Measurements from ENCODE around the gene MUC5AC. TPM values are rescaled to one million over a fixed set of nuclear protein-coding genes. Genes with fewer than 3 reads are reported as not detected.

MUC5AC gene
- total RNA-seq, 4 donors from 2014 or later: under 0.01 TPM; not detected in 1

DNA sequence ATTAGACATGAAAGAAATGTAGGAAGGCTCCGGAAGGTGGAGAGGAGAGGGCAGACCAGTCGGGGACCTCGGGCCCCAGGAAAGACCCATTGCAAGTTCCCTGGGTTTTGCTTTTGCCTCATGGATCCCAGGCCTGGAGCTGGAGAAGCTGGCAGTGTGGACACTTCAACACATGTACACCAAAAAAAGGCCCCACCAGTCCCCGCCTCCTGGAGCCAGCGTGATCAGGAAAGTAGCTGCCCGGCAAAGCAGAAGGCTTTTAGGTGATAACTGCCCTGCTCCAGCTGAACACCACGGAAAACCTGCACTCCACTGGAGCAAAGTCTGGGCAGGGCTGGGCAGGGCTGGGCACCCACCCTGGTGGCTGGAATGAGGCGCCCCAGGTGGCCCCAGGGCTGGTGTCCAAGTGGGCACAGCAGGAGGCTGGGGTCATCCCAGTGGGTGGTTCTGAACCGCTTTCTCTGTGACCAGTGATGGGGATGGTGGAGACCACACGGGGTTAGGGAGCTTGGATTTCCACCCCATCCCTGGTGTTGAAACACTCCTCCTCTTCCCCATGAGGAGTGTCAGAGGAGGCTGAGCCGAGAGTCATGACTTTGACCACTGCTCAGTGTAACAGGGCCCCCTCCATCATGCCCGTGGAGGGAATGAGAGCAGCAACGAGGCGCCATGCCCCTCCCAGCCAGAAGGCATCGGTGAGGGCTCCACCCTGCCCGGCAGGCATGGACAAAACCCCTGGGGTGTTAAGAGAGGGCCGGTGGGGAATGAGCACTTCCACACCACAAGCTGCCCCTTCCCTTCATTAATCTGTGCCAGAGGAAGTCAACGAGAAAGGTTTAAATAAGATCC lies 16.9 kb upstream of the MUC5AC start:
- no peak for DNase-seq (ENCODE audit: extremely low spot score)
- no peaks in the 10 kb centered on the region for H3K36me3 ChIP-seq
- intact Hi-C loops (cut with DNase I): no loop called here
- H3K27me3 ChIP-seq: peaks cover 0 to 32% (median 0%) of the 10 kb centered on the region in 4 donors
- TF ChIP-seq POLR2AphosphoS5 (IDR thresholded peaks at IDR 0.05): no peak
- no peak for TF ChIP-seq POLR2A (IDR thresholded peaks at IDR 0.05; ENCODE audit: low read depth)
- no peak for TF ChIP-seq EP300 (IDR thresholded peaks at IDR 0.05)
- TF ChIP-seq, protein P1, sequence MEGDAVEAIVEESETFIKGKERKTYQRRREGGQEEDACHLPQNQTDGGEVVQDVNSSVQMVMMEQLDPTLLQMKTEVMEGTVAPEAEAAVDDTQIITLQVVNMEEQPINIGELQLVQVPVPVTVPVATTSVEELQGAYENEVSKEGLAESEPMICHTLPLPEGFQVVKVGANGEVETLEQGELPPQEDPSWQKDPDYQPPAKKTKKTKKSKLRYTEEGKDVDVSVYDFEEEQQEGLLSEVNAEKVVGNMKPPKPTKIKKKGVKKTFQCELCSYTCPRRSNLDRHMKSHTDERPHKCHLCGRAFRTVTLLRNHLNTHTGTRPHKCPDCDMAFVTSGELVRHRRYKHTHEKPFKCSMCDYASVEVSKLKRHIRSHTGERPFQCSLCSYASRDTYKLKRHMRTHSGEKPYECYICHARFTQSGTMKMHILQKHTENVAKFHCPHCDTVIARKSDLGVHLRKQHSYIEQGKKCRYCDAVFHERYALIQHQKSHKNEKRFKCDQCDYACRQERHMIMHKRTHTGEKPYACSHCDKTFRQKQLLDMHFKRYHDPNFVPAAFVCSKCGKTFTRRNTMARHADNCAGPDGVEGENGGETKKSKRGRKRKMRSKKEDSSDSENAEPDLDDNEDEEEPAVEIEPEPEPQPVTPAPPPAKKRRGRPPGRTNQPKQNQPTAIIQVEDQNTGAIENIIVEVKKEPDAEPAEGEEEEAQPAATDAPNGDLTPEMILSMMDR (IDR thresholded peaks at IDR 0.05): no peak
- peaks cover 0 to 22% (median 7%) of the 10 kb centered on the region in 4 donors for H3K9me3 ChIP-seq
- 82% methylated on average over 16 of the region's 18 CpGs for WGBS
- H3K27ac ChIP-seq (replicated peaks in 1 of 4): no peak overlapping the region
- no peaks in the 10 kb centered on the region for H3K4me1 ChIP-seq
- no peak overlapping the region for H3K4me3 ChIP-seq

DNA sequence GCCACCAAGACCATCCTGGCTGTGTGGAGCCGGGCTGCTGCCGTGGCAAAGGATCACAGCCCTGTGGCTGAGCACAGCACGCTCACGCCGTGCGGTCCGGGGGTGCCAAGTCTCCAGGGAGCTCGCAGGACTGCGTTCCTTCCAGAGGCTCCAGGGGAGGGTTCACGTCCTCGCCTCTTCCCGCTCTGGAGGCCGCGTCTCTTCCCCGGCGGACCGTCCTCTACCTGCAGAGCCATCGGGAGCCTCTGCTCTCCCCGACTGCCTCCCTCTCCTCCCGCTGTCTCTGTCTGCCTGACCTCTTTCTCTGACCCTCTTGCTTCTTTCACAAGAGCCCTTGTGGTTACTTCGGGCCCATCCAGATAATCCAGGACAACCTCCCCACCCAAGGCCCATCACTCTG lies 11.4 kb upstream of the MUC5AC start:
- Histone ChIP-seq H3K4me3 (no peak overlapping the region), H3K27ac (replicated peaks in 1 of 4) (no peak overlapping the region), H3K9me3 (peaks cover 0 to 22% (median 7%) of the 10 kb centered on the region in 4 donors), H3K27me3 (peaks cover 0 to 25% (median 0%) of the 10 kb centered on the region in 4 donors), H3K36me3 (no peaks in the 10 kb centered on the region), H3K4me1 (peaks cover 0 to 7% (median 0%) of the 10 kb centered on the region in 4 donors)
- intact Hi-C loops (cut with DNase I): no loop called here
- 95% methylated on average over 20 of the region's 21 CpGs for WGBS
- no peak for DNase-seq (ENCODE audit: extremely low spot score)
- TF ChIP-seq, protein P1 (IDR thresholded peaks at IDR 0.05): no peak
- TF ChIP-seq POLR2AphosphoS5 (IDR thresholded peaks at IDR 0.05): no peak
- TF ChIP-seq POLR2A (IDR thresholded peaks at IDR 0.05; ENCODE audit: low read depth): no peak

DNA sequence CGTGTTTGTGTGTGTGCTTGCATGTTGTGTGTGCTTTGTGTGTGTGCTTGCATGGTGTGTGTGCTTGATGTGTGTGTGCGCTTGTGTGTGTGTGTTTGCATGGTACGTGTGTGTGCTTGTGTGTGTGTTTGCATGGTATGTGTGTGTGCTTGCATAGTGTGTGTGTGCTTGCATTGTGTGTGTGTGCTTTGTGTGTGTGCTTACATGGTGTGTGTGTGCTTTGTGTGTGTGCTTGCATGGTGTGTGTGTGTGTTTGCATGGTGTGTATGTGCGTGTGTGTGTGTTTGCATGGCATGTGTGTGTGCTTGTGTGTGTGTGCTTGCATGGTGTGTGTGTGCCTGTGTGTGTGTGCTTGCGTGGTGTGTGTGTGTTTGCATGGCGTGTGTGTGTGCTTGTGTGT lies 10.0 kb upstream of the MUC5AC start:
- Histone ChIP-seq H3K36me3 (no peaks in the 10 kb centered on the region), H3K27me3 (peaks cover 0 to 39% (median 0%) of the 10 kb centered on the region in 4 donors), H3K4me1 (peaks cover 0 to 7% (median 0%) of the 10 kb centered on the region in 4 donors), H3K27ac (replicated peaks in 1 of 4) (no peak overlapping the region), H3K9me3 (peaks cover 0 to 15% (median 7%) of the 10 kb centered on the region in 4 donors), H3K4me3 (no peak overlapping the region)
- whole genome bisulfite sequencing: 90% methylated on average over 6 of the region's 6 CpGs
- DNase-seq (ENCODE audit: extremely low spot score): no peak
- TF ChIP-seq, protein P1 (IDR thresholded peaks at IDR 0.05): no peak
- no peak for TF ChIP-seq POLR2A (IDR thresholded peaks at IDR 0.05; ENCODE audit: low read depth)
- no peak for TF ChIP-seq POLR2AphosphoS5 (IDR thresholded peaks at IDR 0.05)
- TF ChIP-seq EP300 (IDR thresholded peaks at IDR 0.05): no peak
- intact Hi-C loops (cut with DNase I): no loop called here

DNA sequence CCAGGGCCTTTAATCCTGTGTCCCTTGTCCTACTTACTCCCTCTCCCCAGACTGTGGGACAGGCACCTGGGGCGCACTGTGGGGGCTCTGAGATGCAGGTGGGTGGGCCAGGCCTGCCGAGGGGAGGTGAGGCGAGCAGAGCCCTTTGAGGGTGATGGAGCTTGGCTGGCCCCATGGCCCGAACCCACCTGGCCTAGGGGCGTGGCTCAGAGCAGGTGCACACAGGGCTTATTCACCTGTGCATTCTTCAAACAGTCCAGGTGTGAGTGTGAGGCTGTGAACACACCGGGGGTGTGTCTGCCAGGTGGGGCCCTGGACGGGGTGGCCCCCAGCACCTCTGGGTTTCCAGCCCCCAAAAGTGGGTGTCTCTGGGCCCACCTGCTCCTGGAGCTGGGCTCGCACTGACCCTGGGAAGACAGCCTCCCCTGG lies 9.0 kb upstream of the MUC5AC start:
- intact Hi-C loops (cut with DNase I): no loop called here
- Histone ChIP-seq H3K27ac (replicated peaks in 1 of 4) (no peak overlapping the region), H3K9me3 (peaks cover 0 to 5% (median 2%) of the 10 kb centered on the region in 4 donors), H3K4me1 (peaks cover 0 to 9% (median 0%) of the 10 kb centered on the region in 4 donors), H3K27me3 (peaks cover 0 to 45% (median 0%) of the 10 kb centered on the region in 4 donors), H3K4me3 (no peak overlapping the region), H3K36me3 (no peaks in the 10 kb centered on the region)
- TF ChIP-seq, protein P1 (IDR thresholded peaks at IDR 0.05): no peak
- no peak for TF ChIP-seq POLR2A (IDR thresholded peaks at IDR 0.05; ENCODE audit: low read depth)
- 95% methylated on average over 4 of the region's 8 CpGs for WGBS
- DNase-seq (ENCODE audit: extremely low spot score): no peak
